Esophagus muscularis mucosa (tissue), 4 donors: ENCODE data around the gene MSH2. TPM values are rescaled to one million over a fixed set of nuclear protein-coding genes. Genes with fewer than 3 reads are reported as not detected.

Source experiments
- DNase-seq: peaks from one replicate; pipeline ENCODE4 v3.0.0-alpha.2; 2017; ENCODE audit errors: extremely low spot score
- H3K27ac ChIP-seq, 4 donors: fragments of 200-600 bp; sonication (generic); replicated peaks in 1 of 4; 1 replicate in 3 of 4; 2 replicates in 1 of 4; pipeline ENCODE4 v1.5.1; 2016 to 2019; ENCODE audit warnings: mild to moderate bottlenecking in 1 of 4
- H3K27me3 ChIP-seq, 4 donors: fragments of 200-600 bp; sonication (generic); one replicate each; pipeline versions ENCODE4 v1.5.1 to v1.6.0; 2016 to 2019
- H3K36me3 ChIP-seq, 4 donors: fragments of 200-600 bp; sonication (generic); one replicate each; pipeline ENCODE4 v1.5.1; 2016 to 2019
- H3K4me1 ChIP-seq, 4 donors: fragments of 200-600 bp; sonication (generic); one replicate each; pipeline ENCODE4 v1.5.1; 2016 to 2019
- H3K4me3 ChIP-seq, 4 donors: fragments of 200-600 bp; sonication (generic); 1 replicate in 2 of 4; 2 replicates in 2 of 4; pipeline ENCODE4 v1.5.1; 2016 to 2019; ENCODE audit warnings: mild to moderate bottlenecking in 4 of 4, moderate library complexity in 1 of 4
- H3K9me3 ChIP-seq, 4 donors: fragments of 200-600 bp; sonication (generic); 1 replicate in 3 of 4; 2 replicates in 1 of 4; pipeline ENCODE4 v1.5.1; 2016 to 2019
- CTCF ChIP-seq, 3 experiments: fragments of 200-600 bp in 2 of 3; fragments of 450-650 bp in 1 of 3; sonication (generic) in 2 of 3; IDR thresholded peaks; one replicate each; pipeline ENCODE4 v1.5.1; 2017 to 2019; ENCODE audit warnings: antibody characterized with exemption in 3 of 3, mild to moderate bottlenecking in 2 of 3, moderate library complexity in 1 of 3
- EP300 ChIP-seq: sonication (generic); formaldehyde crosslinking; IDR thresholded peaks from one replicate; pipeline ENCODE4 v1.6.1; 2017; ENCODE audit warnings: antibody characterized with exemption
- POLR2A ChIP-seq: fragments of 450-650 bp; IDR thresholded peaks from one replicate; pipeline ENCODE4 v1.6.1; 2017; ENCODE audit warnings: antibody characterized with exemption, moderate library complexity, mild to moderate bottlenecking, low read depth
- POLR2AphosphoS5 ChIP-seq, 2 donors: sonication (generic); formaldehyde crosslinking; IDR thresholded peaks; one replicate each; pipeline ENCODE4 v1.6.1; 2017; ENCODE audit warnings: antibody characterized with exemption in 2 of 2
- WGBS: methylation state at CpG from one replicate; pipeline ENCODE4 v1.1.5; 2018; 5-methylcytosine and 5-hydroxymethylcytosine counted together
- intact Hi-C: fragments of 100-400 bp; cut with DNase I; formaldehyde crosslinking; loops from one replicate; pipeline ENCODE4 v1.15.1; 2023
- total RNA-seq, 4 donors: library from RNA; depleted of rRNA; stranded (reverse); fragments of >200 nt; gene quantifications; one replicate each; pipeline versions ENCODE4 v1.1.0 to v1.2.1, GENCODE V29; 2016

The MSH2 gene
- total RNA-seq, 4 donors from 2014 or later = 5.6 to 9.9 (median 7.6) TPM

GRCh38 chr2:47389692-47390091 lies 13.3 kb upstream of the MSH2 start:
- DNase-seq = no peak
- intact Hi-C loops = no loop called here

GRCh38 chr2:47401789-47402554 lies 984 bp upstream of the MSH2 start:
- intact Hi-C loops = no loop called here
- DNase-seq = no peak
- Histone ChIP-seq H3K4me1 (peaks cover 11 to 22% (median 18%) of the 10 kb centered on the region in 4 donors), H3K27me3 (no peaks in the 10 kb centered on the region), H3K36me3 (no peaks in the 10 kb centered on the region), H3K9me3 (no peaks in the 10 kb centered on the region), H3K4me3 (peak overlapping the region; percentile 76 to 93 (median 88)), H3K27ac (peak overlapping the region in 3 of 4 donors; percentile 47 to 81 (median 55))
- 68% methylated on average over 36 of the region's 36 CpGs for WGBS
- TF ChIP-seq POLR2A (no peak), POLR2AphosphoS5 (IDR thresholded peaks at IDR 0.05) (no peak), CTCF (IDR thresholded peaks at IDR 0.05) (no peak), EP300 (no peak)

More at GRCh38 chr2:47389692-47390091, 13.3 kb upstream of the MSH2 start:
- no peaks in the 10 kb centered on the region for H3K27me3 ChIP-seq
- no peaks in the 10 kb centered on the region for H3K4me1 ChIP-seq
- H3K9me3 ChIP-seq = no peaks in the 10 kb centered on the region
- H3K27ac ChIP-seq = no peak overlapping the region
- TF ChIP-seq CTCF (IDR thresholded peaks at IDR 0.05) (no peak), POLR2A (no peak), EP300 (no peak), POLR2AphosphoS5 (IDR thresholded peaks at IDR 0.05) (no peak)
- WGBS = 92% methylated on average over 1 of the region's 1 CpG
- no peaks in the 10 kb centered on the region for H3K36me3 ChIP-seq
- H3K4me3 ChIP-seq = no peak overlapping the region

GRCh38 chr2:47402555-47402804 lies 476 bp upstream of the MSH2 start:
- H3K9me3 ChIP-seq = no peaks in the 10 kb centered on the region
- H3K36me3 ChIP-seq = no peaks in the 10 kb centered on the region
- no peak for DNase-seq
- H3K27ac ChIP-seq = peak overlapping the region; percentile 47 to 81 (median 60)
- WGBS = 4% methylated on average over 8 of the region's 8 CpGs
- H3K4me3 ChIP-seq = peak overlapping the region; percentile 76 to 93 (median 88)
- peaks cover 11 to 22% (median 18%) of the 10 kb centered on the region in 4 donors for H3K4me1 ChIP-seq
- intact Hi-C loops = no loop called here
- TF ChIP-seq CTCF (IDR thresholded peaks at IDR 0.05) (no peak), EP300 (no peak), POLR2AphosphoS5 (IDR thresholded peaks at IDR 0.05) (no peak), POLR2A (no peak)
- no peaks in the 10 kb centered on the region for H3K27me3 ChIP-seq

- peak overlapping the region; percentile 76 to 93 (median 88) for H3K4me3 ChIP-seq
- WGBS = 7% methylated on average over 23 of the region's 24 CpGs
- H3K27ac ChIP-seq = peak overlapping the region; percentile 47 to 81 (median 60)
Observed at GRCh38 chr2:47403609-47404193, 745 bp downstream of the MSH2 start.

More at GRCh38 chr2:47403609-47404193, 745 bp downstream of the MSH2 start:
- TF ChIP-seq EP300 (no peak), CTCF (IDR thresholded peaks at IDR 0.05) (no peak), POLR2A (no peak), POLR2AphosphoS5 (IDR thresholded peaks at IDR 0.05) (no peak)
- Histone ChIP-seq H3K9me3 (no peaks in the 10 kb centered on the region), H3K36me3 (no peaks in the 10 kb centered on the region), H3K4me1 (peaks cover 11 to 22% (median 18%) of the 10 kb centered on the region in 4 donors), H3K27me3 (no peaks in the 10 kb centered on the region)
- intact Hi-C loops = no loop called here
- no peak for DNase-seq
